K562 (cell line): Measurements from ENCODE around the gene EFR3B. TPM values are rescaled to one million over a fixed set of nuclear protein-coding genes. Genes with fewer than 3 reads are reported as not detected.

ENCODE experiments used
- ATAC-seq: fragments of 200-7000 bp; cut with Tn5 transposase; 3 replicates; pipeline ENCODE4 v1.9.1; 2020; ENCODE audit warnings: moderate library complexity
- BruUV-seq: library from RNA; stranded (reverse); fragments of 400-500 nt; replicated peaks from 2 replicates; lab custom pipeline; 2021; lab: Mats Ljungman, UMichigan
- CTCF ChIA-PET: fragments of 300-600 bp; formaldehyde crosslinking; extraction: SDS; loops from one replicate; lab custom pipeline; 2021; ENCODE audit warnings: low intra/inter-chr PET ratio; lab: Yijun Ruan, JAX
- POLR2A ChIA-PET: fragments of 300-600, 350-650 bp; sonication (Branson Sonifier 250); formaldehyde crosslinking; extraction: SDS; loops from one replicate; lab custom pipeline; 2021; ENCODE audit warnings: antibody characterized with exemption, inconsistent platforms; lab: Yijun Ruan, JAX
- DNase-seq, 4 experiments: peaks; one replicate each; pipeline versions ENCODE4 v3.0.0 to v3.0.0-alpha.2; 2011 to 2018; ENCODE audit warnings: low spot score in 3 of 4, mixed read lengths in 3 of 4; ENCODE audit errors: extremely low read depth in 1 of 4
- FAIRE-seq: peaks from 2 replicates; lab custom pipeline; 2011; peaks lifted over from hg19 to GRCh38; lab: Jason Lieb, UNC
- H2AFZ ChIP-seq: 2 replicates; pipeline ENCODE4 v1.6.0; 2011; ENCODE audit warnings: low read depth, low read length, control low read depth, inconsistent platforms
- H3K27ac ChIP-seq: fragments of 200-600 bp; 3 replicates; pipeline ENCODE4 v1.8.0; 2011; ENCODE audit warnings: low read depth, mild to moderate bottlenecking, control low read depth, inconsistent platforms, low read length, moderate library complexity, mixed read lengths; ENCODE audit errors: extremely low read depth
- H3K27me3 ChIP-seq, 2 experiments: fragments of 300-600 bp in 1 of 2; 2 replicates in 1 of 2; 3 replicates in 1 of 2; pipeline versions ENCODE4 v1.6.0 to v1.8.0; 2011; ENCODE audit warnings: inconsistent platforms in 2 of 2, low read length in 2 of 2, mild to moderate bottlenecking in 1 of 2, mixed read lengths in 1 of 2, moderate library complexity in 1 of 2; ENCODE audit not compliant: control insufficient read depth in 2 of 2, insufficient read depth in 2 of 2
- H3K36me3 ChIP-seq: fragments of 300-600 bp; 3 replicates; pipeline ENCODE4 v1.8.0; 2011; ENCODE audit warnings: mild to moderate bottlenecking, low read length, inconsistent platforms; ENCODE audit not compliant: control insufficient read depth, insufficient read depth
- H3K4me1 ChIP-seq, 2 experiments: fragments of 200-600 bp in 1 of 2; replicated peaks in 1 of 2; 2 replicates in 1 of 2; 3 replicates in 1 of 2; pipeline versions ENCODE4 v1.5.1 to v1.8.0; 2011; ENCODE audit warnings: inconsistent platforms in 2 of 2, low read length in 2 of 2, mild to moderate bottlenecking in 1 of 2, mixed read lengths in 1 of 2, moderate library complexity in 1 of 2; ENCODE audit not compliant: control insufficient read depth in 2 of 2, insufficient read depth in 2 of 2
- H3K4me2 ChIP-seq: 2 replicates; pipeline ENCODE4 v1.6.1; 2011; ENCODE audit warnings: low read length, control low read depth, inconsistent platforms, mixed read lengths; ENCODE audit not compliant: insufficient read depth
- H3K4me3 ChIP-seq: fragments of 200-600 bp; sonication (generic), shearing (Covaris generic); 2 replicates; pipeline ENCODE4 v1.5.1; 2016; ENCODE audit warnings: control low read depth, inconsistent platforms
- H3K79me2 ChIP-seq: fragments of 200-600 bp; 3 replicates; pipeline ENCODE4 v1.8.0; 2011; ENCODE audit warnings: low read length, inconsistent platforms; ENCODE audit not compliant: control insufficient read depth, insufficient read depth
- H3K9ac ChIP-seq, 2 experiments: 2 replicates each; pipeline versions ENCODE4 v1.6.0 to v1.6.1; 2011; ENCODE audit warnings: low read depth in 2 of 2, low read length in 2 of 2, control low read depth in 1 of 2, inconsistent platforms in 1 of 2, mild to moderate bottlenecking in 1 of 2, mixed read lengths in 1 of 2; ENCODE audit not compliant: insufficient read depth in 1 of 2
- H3K9me1 ChIP-seq: one replicate; pipeline ENCODE4 v1.6.0; 2011; ENCODE audit warnings: inconsistent platforms, mild to moderate bottlenecking, low read length, moderate library complexity; ENCODE audit not compliant: control insufficient read depth, insufficient read depth
- H3K9me3 ChIP-seq: replicated peaks from 2 replicates; pipeline ENCODE4 v1.5.1; 2011; ENCODE audit warnings: low read depth, low read length, inconsistent platforms; ENCODE audit not compliant: control insufficient read depth, insufficient read depth
- H4K20me1 ChIP-seq: replicated peaks from 2 replicates; pipeline ENCODE4 v1.6.1; 2011; ENCODE audit warnings: low read length, inconsistent platforms, mixed read lengths; ENCODE audit not compliant: control insufficient read depth, insufficient read depth
- MCM3 ChIP-seq: fragments of 450-650 bp; IDR thresholded peaks from 2 replicates; pipeline ENCODE4 v1.6.1; 2016
- MIER1 ChIP-seq: fragments of 450-650 bp; IDR thresholded peaks from 2 replicates; pipeline ENCODE4 v1.6.1; 2016; ENCODE audit warnings: antibody characterized with exemption, mild to moderate bottlenecking, low read depth
- NELFE ChIP-seq: IDR thresholded peaks from 2 replicates; pipeline ENCODE4 v1.6.1; 2011; ENCODE audit warnings: mild to moderate bottlenecking; ENCODE audit not compliant: insufficient read depth, insufficient read length
- RBM15 ChIP-seq: fragments of 200-400 bp; formaldehyde crosslinking; IDR thresholded peaks from 2 replicates; pipeline ENCODE4 v1.6.1; 2018; ENCODE audit warnings: mild to moderate bottlenecking, low read length, moderate library complexity; ENCODE audit not compliant: insufficient read depth
- RBM34 ChIP-seq: fragments of 200-400 bp; formaldehyde crosslinking; IDR thresholded peaks from 2 replicates; pipeline ENCODE4 v1.6.1; 2018; ENCODE audit warnings: low read length, borderline replicate concordance; ENCODE audit not compliant: insufficient read depth
- SAP30 ChIP-seq: fragments of 200-600 bp; sonication (generic); IDR thresholded peaks from 2 replicates; pipeline ENCODE4 v1.6.1; 2012; ENCODE audit warnings: borderline replicate concordance, low read depth, mild to moderate bottlenecking, moderate library complexity, low read length, control low read depth, inconsistent platforms; ENCODE audit not compliant: insufficient read depth, poor library complexity, severe bottlenecking
- ZNF253 ChIP-seq: fragments of 250-450 bp; sonication (Bioruptor Pico); conservative IDR thresholded peaks from 2 replicates; pipeline ENCODE4 v1.6.1; 2021; ENCODE audit warnings: mild to moderate bottlenecking
- WGBS: fragments of 100-300 bp; shearing (Covaris generic); methylation state at CpG from one replicate; pipeline ENCODE4 v1.1.6; 2016; ENCODE audit warnings: low coverage, mixed read lengths; ENCODE audit not compliant: insufficient coverage; ENCODE audit errors: missing lambda C conversion rate; 5-methylcytosine and 5-hydroxymethylcytosine counted together
- in situ Hi-C: fragments of 300-500 bp; cut with MboI; formaldehyde crosslinking; loops from 4 replicates; pipeline ENCODE4 v1.15.0; 2018; ENCODE audit warnings: inconsistent platforms, mixed read lengths
- intact Hi-C: fragments of 100-400 bp; cut with micrococcal nuclease; formaldehyde crosslinking; loops from 2 replicates; pipeline ENCODE4 v1.14.2; 2022
- polyA plus RNA-seq, 8 experiments: library from polyadenylated mRNA; depleted of rRNA in 4 of 8; stranded (reverse) in 5 of 8; unstranded in 3 of 8; fragments of >200 nt; fragmentation: Nextera tagmentation in 2 of 8; fragmentation: Illumina TruSeq in 1 of 8; extraction: Ambion mirVana in 2 of 8; extraction: Trizol in 1 of 8; gene quantifications; 2 replicates each; pipeline versions ENCODE4 v1.2.1 to v1.2.3, GENCODE V29; 2011 to 2014; ENCODE audit warnings: inconsistent platforms in 1 of 8, missing spikeins in 1 of 8
- total RNA-seq, 7 experiments: library from RNA; depleted of rRNA in 6 of 7; stranded (reverse); fragments of >200 nt in 6 of 7; fragmentation: Illumina TruSeq in 2 of 7; extraction: Trizol in 2 of 7; gene quantifications; 2 replicates each; pipeline versions ENCODE4 v1.2.1 to v1.2.3, GENCODE V29; 2011 to 2021; ENCODE audit warnings: low replicate concordance in 1 of 7
- TF ChIP-seq, protein P1 (sequence below): sonication (generic); formaldehyde crosslinking; IDR thresholded peaks from 2 replicates; pipeline ENCODE4 v1.8.0; 2022; ENCODE audit warnings: mild to moderate bottlenecking, missing genetic modification reagents, borderline replicate concordance

The EFR3B gene
- total and polyA plus RNA-seq, 9 of the 15 experiments (the other 6 are each of a cell fraction or from before 2014, with no cell fraction given), result not detected

DNA sequence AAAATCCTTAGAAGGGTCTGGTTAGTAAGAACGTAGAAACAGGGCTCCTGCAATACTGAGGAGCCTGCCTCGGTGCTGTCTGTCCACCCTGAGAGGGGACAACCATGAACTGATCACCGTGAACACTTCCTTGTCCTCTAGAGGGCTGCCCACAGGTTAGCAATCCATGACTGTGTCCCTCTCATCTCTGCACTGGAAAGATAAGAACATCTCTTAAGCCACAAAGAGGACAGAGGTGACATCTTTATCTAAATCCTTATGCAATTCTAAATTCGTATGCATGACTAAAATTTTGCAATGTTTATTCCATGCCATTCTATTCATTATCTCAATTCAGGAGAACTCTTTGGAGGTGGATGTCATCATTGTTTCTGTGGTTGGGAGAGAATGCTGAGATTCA is 12.8 kb downstream of the EFR3B start (continued):
- no peak for TF ChIP-seq MIER1
- TF ChIP-seq, protein P1, sequence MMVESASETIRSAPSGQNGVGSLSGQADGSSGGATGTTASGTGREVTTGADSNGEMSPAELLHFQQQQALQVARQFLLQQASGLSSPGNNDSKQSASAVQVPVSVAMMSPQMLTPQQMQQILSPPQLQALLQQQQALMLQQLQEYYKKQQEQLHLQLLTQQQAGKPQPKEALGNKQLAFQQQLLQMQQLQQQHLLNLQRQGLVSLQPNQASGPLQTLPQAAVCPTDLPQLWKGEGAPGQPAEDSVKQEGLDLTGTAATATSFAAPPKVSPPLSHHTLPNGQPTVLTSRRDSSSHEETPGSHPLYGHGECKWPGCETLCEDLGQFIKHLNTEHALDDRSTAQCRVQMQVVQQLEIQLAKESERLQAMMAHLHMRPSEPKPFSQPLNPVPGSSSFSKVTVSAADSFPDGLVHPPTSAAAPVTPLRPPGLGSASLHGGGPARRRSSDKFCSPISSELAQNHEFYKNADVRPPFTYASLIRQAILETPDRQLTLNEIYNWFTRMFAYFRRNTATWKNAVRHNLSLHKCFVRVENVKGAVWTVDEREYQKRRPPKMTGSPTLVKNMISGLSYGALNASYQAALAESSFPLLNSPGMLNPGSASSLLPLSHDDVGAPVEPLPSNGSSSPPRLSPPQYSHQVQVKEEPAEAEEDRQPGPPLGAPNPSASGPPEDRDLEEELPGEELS, result no peak
- TF ChIP-seq RBM34, result no peak
- no peak for TF ChIP-seq RBM15
- no peak for TF ChIP-seq SAP30
- no peak for TF ChIP-seq NELFE
- no peak for TF ChIP-seq ZNF253 (CRISPR knock-in tag)

DNA sequence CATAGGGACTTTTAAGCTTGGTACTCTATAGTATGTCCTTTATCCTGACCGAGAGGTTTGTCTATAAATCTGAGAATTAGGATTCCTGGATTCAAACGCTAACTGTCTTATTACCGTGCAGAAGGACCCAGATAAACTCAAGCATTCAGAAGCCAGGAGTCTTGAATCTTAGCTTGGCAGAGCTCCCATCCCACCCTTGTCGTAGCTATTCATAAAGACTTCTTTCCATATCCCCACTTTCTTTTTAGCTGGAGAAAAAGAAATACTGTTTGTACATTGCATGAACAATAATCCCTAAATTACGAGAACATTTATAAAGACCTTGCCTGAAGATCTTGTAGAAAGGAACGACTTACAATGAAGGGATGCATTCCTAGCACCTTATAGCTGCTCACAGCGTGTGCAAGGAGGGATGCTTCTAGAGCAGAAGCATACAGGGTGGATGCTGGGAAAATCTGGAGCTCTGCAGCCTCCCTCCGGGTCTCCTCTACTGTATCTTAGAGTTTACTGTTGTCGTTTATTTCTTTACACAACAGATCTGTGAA is 13.6 kb downstream of the EFR3B start:
- ATAC-seq (no peak), FAIRE-seq (no peak), DNase-seq (no peak)
- H3K4me3 ChIP-seq, result no peak overlapping the region
- no peaks in the 10 kb centered on the region for H3K9me3 ChIP-seq
- no peaks in the 10 kb centered on the region for H3K4me1 ChIP-seq
- ChIA-PET CTCF (no interaction called here), POLR2A (interaction anchor here (0.6 to 1.6 kb wide), 6 partner anchors 8 to 280 kb away, joined by 3 to 4 read pairs (median 4); no protein-coding TSS in a partner anchor)
- no peak overlapping the region for H3K9ac ChIP-seq
- intact Hi-C loops, result no loop called here
- H3K9me1 ChIP-seq, result no peaks in the 10 kb centered on the region
- H2AFZ ChIP-seq, result no peak overlapping the region
- no peak for TF ChIP-seq MCM3
- H3K27ac ChIP-seq, result no peak overlapping the region
- in situ Hi-C loops, result no loop called here
- no peak overlapping the region for H3K4me2 ChIP-seq
- no TSS peak for BruUV-seq
- H3K27me3 ChIP-seq, result peaks cover 14 to 42% of the 10 kb centered on the region in 2 experiments
- no peaks in the 10 kb centered on the region for H3K36me3 ChIP-seq
- no peaks in the 10 kb centered on the region for H3K79me2 ChIP-seq
- under 1% methylated on average over 9 of the region's 9 CpGs for WGBS
- H4K20me1 ChIP-seq, result no peaks in the 10 kb centered on the region; the same call in 1 of the 2 replicates
